Immature natural killer cell (primary cell): ENCODE results near the gene FRMD4B. TPM values are rescaled to one million over a fixed set of nuclear protein-coding genes. Genes with fewer than 3 reads are reported as not detected.

Experiments used
- DNase-seq, 3 donors: peaks; one replicate each; pipeline ENCODE4 v3.0.0; 2022; ENCODE audit warnings: mixed read lengths in 1 of 3
- H3K27ac Mint-ChIP-seq, 6 donors: one replicate each; pipeline ENCODE4 v1.8.0; 2020; ENCODE audit warnings: mixed read lengths in 6 of 6, mild to moderate bottlenecking in 5 of 6, inconsistent platforms in 4 of 6, moderate library complexity in 3 of 6
- H3K27me3 Mint-ChIP-seq, 3 donors: one replicate each; pipeline ENCODE4 v1.8.0; 2020 to 2021; ENCODE audit warnings: low read depth in 3 of 3, mild to moderate bottlenecking in 3 of 3, mixed read lengths in 3 of 3, moderate library complexity in 3 of 3, inconsistent platforms in 1 of 3
- H3K36me3 Mint-ChIP-seq, 3 donors: one replicate each; pipeline ENCODE4 v1.8.0; 2020; ENCODE audit warnings: mixed read lengths in 3 of 3, inconsistent platforms in 2 of 3, mild to moderate bottlenecking in 2 of 3
- H3K4me1 Mint-ChIP-seq, 2 donors: one replicate each; pipeline ENCODE4 v1.8.0; 2020; ENCODE audit warnings: inconsistent platforms in 2 of 2, mild to moderate bottlenecking in 2 of 2, mixed read lengths in 2 of 2, moderate library complexity in 1 of 2
- H3K4me3 Mint-ChIP-seq, 5 donors: one replicate each; pipeline ENCODE4 v1.8.0; 2020; ENCODE audit warnings: mild to moderate bottlenecking in 5 of 5, mixed read lengths in 5 of 5, inconsistent platforms in 3 of 5, moderate library complexity in 3 of 5
- H3K9me3 Mint-ChIP-seq, 6 donors: one replicate each; pipeline ENCODE4 v1.8.0; 2020; ENCODE audit warnings: mild to moderate bottlenecking in 6 of 6, mixed read lengths in 6 of 6, inconsistent platforms in 4 of 6, moderate library complexity in 3 of 6
- polyA plus RNA-seq, 3 donors: library from polyadenylated mRNA; unstranded; fragments of 300-500 nt; fragmentation: Illumina TruSeq; gene quantifications; one replicate each; pipeline ENCODE4 v1.2.3, GENCODE V29; 2021

FRMD4B gene
- polyA plus RNA-seq, 3 donors from 2014 or later: 1.3 to 16.1 (median 5.4) TPM

GRCh38 chr3:69218079-69218478 is 167.8 kb downstream of the FRMD4B start:
- H3K27ac Mint-ChIP-seq: no peak overlapping the region
- peaks cover 0 to 12% (median 12%) of the 10 kb centered on the region in 3 donors for H3K36me3 Mint-ChIP-seq
- no peak for DNase-seq
- H3K9me3 Mint-ChIP-seq: no peaks in the 10 kb centered on the region
- H3K4me1 Mint-ChIP-seq: no peaks in the 10 kb centered on the region
- peaks cover 0 to 3% (median 0%) of the 10 kb centered on the region in 3 donors for H3K27me3 Mint-ChIP-seq
- no peak overlapping the region for H3K4me3 Mint-ChIP-seq

GRCh38 chr3:69216981-69217380 is 168.9 kb downstream of the FRMD4B start:
- Mint-ChIP-seq H3K27me3 (peaks cover 0 to 3% (median 2%) of the 10 kb centered on the region in 3 donors), H3K4me1 (peaks cover 6 to 10% of the 10 kb centered on the region in 2 donors), H3K27ac (no peak overlapping the region), H3K9me3 (no peaks in the 10 kb centered on the region), H3K36me3 (peaks cover 0 to 12% (median 8%) of the 10 kb centered on the region in 3 donors), H3K4me3 (no peak overlapping the region)
- DNase-seq: no peak

- H3K27me3 Mint-ChIP-seq: peaks cover 0 to 3% (median 2%) of the 10 kb centered on the region in 3 donors
- peaks cover 0 to 5% (median 5%) of the 10 kb centered on the region in 3 donors for H3K36me3 Mint-ChIP-seq
- H3K9me3 Mint-ChIP-seq: no peaks in the 10 kb centered on the region
- DNase-seq: no peak
- no peak overlapping the region for H3K4me3 Mint-ChIP-seq
- H3K27ac Mint-ChIP-seq: no peak overlapping the region
- H3K4me1 Mint-ChIP-seq: peaks cover 8 to 20% of the 10 kb centered on the region in 2 donors
These were observed 171.6 kb downstream of the FRMD4B start for GRCh38 chr3:69214241-69214640.

GRCh38 chr3:69212411-69213160 is 173.3 kb downstream of the FRMD4B start:
- H3K27me3 Mint-ChIP-seq: peaks cover 0 to 3% (median 2%) of the 10 kb centered on the region in 3 donors
- DNase-seq: peak in 1 of 3 donors; percentile 40
- H3K9me3 Mint-ChIP-seq: no peaks in the 10 kb centered on the region
- H3K4me3 Mint-ChIP-seq: peak overlapping the region in 1 of 5 donors; percentile 66
- H3K4me1 Mint-ChIP-seq: peaks cover 8 to 20% of the 10 kb centered on the region in 2 donors
- peaks cover 0 to 9% (median 5%) of the 10 kb centered on the region in 3 donors for H3K36me3 Mint-ChIP-seq
- H3K27ac Mint-ChIP-seq: peak overlapping the region in 3 of 6 donors; percentile 49 to 69 (median 67)

GRCh38 chr3:69210068-69210730 is 175.7 kb downstream of the FRMD4B start:
- Mint-ChIP-seq H3K4me3 (no peak overlapping the region), H3K36me3 (peaks cover 0 to 9% (median 5%) of the 10 kb centered on the region in 3 donors)

GRCh38 chr3:69209413-69209812 is 176.5 kb downstream of the FRMD4B start:
- DNase-seq: no peak
- Mint-ChIP-seq H3K27ac (no peak overlapping the region), H3K9me3 (no peaks in the 10 kb centered on the region), H3K4me3 (no peak overlapping the region), H3K4me1 (peaks cover 17 to 37% of the 10 kb centered on the region in 2 donors), H3K36me3 (peaks cover 0 to 9% (median 5%) of the 10 kb centered on the region in 3 donors), H3K27me3 (peaks cover 0 to 2% (median 0%) of the 10 kb centered on the region in 3 donors)

More at GRCh38 chr3:69210068-69210730, 175.7 kb downstream of the FRMD4B start:
- no peaks in the 10 kb centered on the region for H3K9me3 Mint-ChIP-seq
- no peak overlapping the region for H3K27ac Mint-ChIP-seq
- DNase-seq: no peak
- H3K4me1 Mint-ChIP-seq: peaks cover 17 to 36% of the 10 kb centered on the region in 2 donors
- peaks cover 0 to 2% (median 0%) of the 10 kb centered on the region in 3 donors for H3K27me3 Mint-ChIP-seq

- H3K27me3 Mint-ChIP-seq: no peaks in the 10 kb centered on the region
- peaks cover 0 to 4% (median 0%) of the 10 kb centered on the region in 3 donors for H3K36me3 Mint-ChIP-seq
- H3K4me1 Mint-ChIP-seq: peaks cover 11 to 27% of the 10 kb centered on the region in 2 donors
- no peak for DNase-seq
- no peaks in the 10 kb centered on the region for H3K9me3 Mint-ChIP-seq
- no peak overlapping the region for H3K4me3 Mint-ChIP-seq
- H3K27ac Mint-ChIP-seq: no peak overlapping the region
These were observed 178.9 kb downstream of the FRMD4B start for GRCh38 chr3:69207031-69207430.

GRCh38 chr3:69205385-69205784 is 180.5 kb downstream of the FRMD4B start:
- Mint-ChIP-seq H3K36me3 (peaks cover 0 to 4% (median 0%) of the 10 kb centered on the region in 3 donors), H3K27me3 (no peaks in the 10 kb centered on the region), H3K27ac (peak overlapping the region in 1 of 6 donors; percentile 27), H3K4me1 (peaks cover 11 to 21% of the 10 kb centered on the region in 2 donors), H3K4me3 (peak overlapping the region in 1 of 5 donors; percentile 14), H3K9me3 (no peaks in the 10 kb centered on the region)
- no peak for DNase-seq

- Mint-ChIP-seq H3K27me3 (no peaks in the 10 kb centered on the region), H3K27ac (peak overlapping the region in 1 of 6 donors; percentile 20), H3K36me3 (peaks cover 0 to 4% (median 0%) of the 10 kb centered on the region in 3 donors), H3K4me3 (no peak overlapping the region), H3K4me1 (peaks cover 20 to 30% of the 10 kb centered on the region in 2 donors), H3K9me3 (no peaks in the 10 kb centered on the region)
- no peak for DNase-seq
These were observed 181.5 kb downstream of the FRMD4B start for GRCh38 chr3:69204315-69204957.

- peaks cover 26 to 37% of the 10 kb centered on the region in 2 donors for H3K4me1 Mint-ChIP-seq
- H3K27me3 Mint-ChIP-seq: no peaks in the 10 kb centered on the region
- H3K36me3 Mint-ChIP-seq: peaks cover 0 to 4% (median 0%) of the 10 kb centered on the region in 3 donors
- H3K9me3 Mint-ChIP-seq: no peaks in the 10 kb centered on the region
- no peak for DNase-seq
- no peak overlapping the region for H3K4me3 Mint-ChIP-seq
- H3K27ac Mint-ChIP-seq: peak overlapping the region in 2 of 6 donors; percentile 18 to 20
These were observed 182.1 kb downstream of the FRMD4B start for GRCh38 chr3:69203631-69204314.

- H3K4me1 Mint-ChIP-seq: peaks cover 41 to 56% of the 10 kb centered on the region in 2 donors
- H3K9me3 Mint-ChIP-seq: no peaks in the 10 kb centered on the region
- no peaks in the 10 kb centered on the region for H3K27me3 Mint-ChIP-seq
- no peak overlapping the region for H3K27ac Mint-ChIP-seq
- peaks cover 0 to 4% (median 0%) of the 10 kb centered on the region in 3 donors for H3K36me3 Mint-ChIP-seq
- H3K4me3 Mint-ChIP-seq: no peak overlapping the region
- DNase-seq: no peak
These were observed 184.2 kb downstream of the FRMD4B start for GRCh38 chr3:69201658-69202057.

GRCh38 chr3:69200384-69201068 is 185.4 kb downstream of the FRMD4B start:
- Mint-ChIP-seq H3K4me1 (peaks cover 32 to 45% of the 10 kb centered on the region in 2 donors), H3K9me3 (no peaks in the 10 kb centered on the region), H3K4me3 (peak overlapping the region in 4 of 5 donors; percentile 4 to 91 (median 88)), H3K27ac (peak overlapping the region in 4 of 6 donors; percentile 14 to 89 (median 52)), H3K36me3 (peaks cover 0 to 5% (median 2%) of the 10 kb centered on the region in 3 donors), H3K27me3 (peaks cover 0 to 2% (median 0%) of the 10 kb centered on the region in 3 donors)
- no peak for DNase-seq
